Stimulated activated naive B cell treated with anti-CD40 and anti-IgM and Interleukin-4, amounts not matched to agents 10 μg/mL and 1 μg/mL and 100 μg/mL, for 72 hours (primary cell): ENCODE data around the gene NPR3.
A peak's percentile ranks its signal among the peaks of the same experiment; 100 is the strongest.

Experiments used
- ATAC-seq, 2 donors: fragments of 150-1000 bp; cut with Tn5 transposase; replicated peaks; 2 replicates each; pipeline ENCODE4 v1.10.0; 2021; ENCODE audit warnings: moderate library complexity in 1 of 2
- DNase-seq: peaks from one replicate; pipeline ENCODE4 v3.0.0; 2021
- H3K27ac Mint-ChIP-seq: one replicate; pipeline ENCODE4 v1.8.0; 2022; ENCODE audit warnings: mild to moderate bottlenecking, mixed read lengths
- H3K27me3 Mint-ChIP-seq, 2 donors: one replicate each; pipeline ENCODE4 v1.8.0; 2022; ENCODE audit warnings: mixed read lengths in 2 of 2
- H3K36me3 Mint-ChIP-seq, 2 donors: one replicate each; pipeline ENCODE4 v1.8.0; 2022; ENCODE audit warnings: mixed read lengths in 2 of 2, mild to moderate bottlenecking in 1 of 2
- H3K4me1 Mint-ChIP-seq, 2 donors: one replicate each; pipeline ENCODE4 v1.8.0; 2022; ENCODE audit warnings: mixed read lengths in 2 of 2, mild to moderate bottlenecking in 1 of 2
- H3K4me3 Mint-ChIP-seq, 2 donors: one replicate each; pipeline ENCODE4 v1.8.0; 2022; ENCODE audit warnings: mild to moderate bottlenecking in 2 of 2, mixed read lengths in 2 of 2, moderate library complexity in 1 of 2
- H3K9me3 Mint-ChIP-seq, 2 donors: one replicate each; pipeline ENCODE4 v1.8.0; 2022; ENCODE audit warnings: mixed read lengths in 2 of 2, mild to moderate bottlenecking in 1 of 2

NPR3 gene

GRCh38 chr5:32760091-32760509, 49.0 kb downstream of the NPR3 start:
- ATAC-seq: no peak

GRCh38 chr5:32765266-32765665, 54.1 kb downstream of the NPR3 start:
- Mint-ChIP-seq H3K36me3 (no peaks in the 10 kb centered on the region), H3K4me1 (no peaks in the 10 kb centered on the region), H3K27me3 (peaks cover 0 to 7% of the 10 kb centered on the region in 2 donors), H3K27ac (no peak overlapping the region), H3K9me3 (peaks cover 4% of the 10 kb centered on the region in 2 donors), H3K4me3 (no peak overlapping the region)
- no peak for ATAC-seq
- DNase-seq: no peak

More at GRCh38 chr5:32760091-32760509, 49.0 kb downstream of the NPR3 start:
- Mint-ChIP-seq H3K9me3 (peaks cover 4 to 15% of the 10 kb centered on the region in 2 donors), H3K4me3 (no peak overlapping the region), H3K4me1 (no peaks in the 10 kb centered on the region), H3K36me3 (peaks cover 0 to 2% of the 10 kb centered on the region in 2 donors), H3K27ac (no peak overlapping the region), H3K27me3 (peaks cover 0 to 3% of the 10 kb centered on the region in 2 donors)
- no peak for DNase-seq

DNA sequence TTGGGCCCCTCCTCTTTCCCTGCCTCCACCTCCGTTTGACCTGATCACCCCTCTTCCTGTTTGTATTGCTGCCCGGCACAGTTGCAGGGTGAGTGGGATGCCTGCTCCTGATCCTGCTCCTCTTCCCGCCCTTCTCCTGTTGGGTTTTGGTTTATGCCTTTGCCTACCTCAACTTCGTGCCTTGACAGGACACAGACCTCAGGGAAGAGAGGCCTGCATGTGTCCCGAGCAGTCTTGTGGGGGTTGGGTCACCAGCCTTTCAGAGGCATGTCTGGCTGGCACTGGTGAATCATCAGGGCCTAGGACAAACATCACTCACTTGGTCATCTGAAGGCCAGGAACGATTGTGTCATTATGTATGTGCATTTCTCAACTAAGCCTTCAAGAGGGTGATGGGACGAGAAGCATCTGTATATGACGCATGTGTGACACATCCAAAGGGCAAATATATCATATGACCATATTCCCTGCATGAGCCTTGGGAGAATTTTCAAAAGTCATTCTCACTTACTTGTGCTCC, 56.9 kb downstream of the NPR3 start:
- no peak for DNase-seq
- no peak overlapping the region for H3K4me3 Mint-ChIP-seq
- H3K27me3 Mint-ChIP-seq: peaks cover 0 to 4% of the 10 kb centered on the region in 2 donors

DNA sequence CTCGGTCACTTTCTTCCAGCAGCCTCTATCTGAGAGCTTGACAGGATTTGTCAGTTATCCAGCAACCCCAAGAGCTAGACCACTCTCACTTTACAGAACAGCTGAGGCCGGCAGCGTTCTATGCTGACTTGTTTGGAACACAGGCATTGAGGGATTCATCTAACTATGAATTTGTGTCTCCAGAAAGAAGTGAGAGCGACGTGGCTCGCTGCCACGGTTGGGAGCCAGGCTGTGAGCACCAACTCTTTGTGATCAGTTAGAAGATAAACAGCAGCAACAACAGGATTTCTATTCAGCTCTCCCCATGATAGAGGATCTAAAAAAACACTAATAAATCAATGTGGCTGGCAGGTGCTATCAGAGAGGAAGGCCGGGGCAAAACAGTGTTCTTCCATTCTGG, 58.6 kb downstream of the NPR3 start:
- no peak overlapping the region for H3K27ac Mint-ChIP-seq
- peaks cover 0 to 4% of the 10 kb centered on the region in 2 donors for H3K27me3 Mint-ChIP-seq
- ATAC-seq (no peak), DNase-seq (no peak)
- no peaks in the 10 kb centered on the region for H3K4me1 Mint-ChIP-seq
- no peaks in the 10 kb centered on the region for H3K9me3 Mint-ChIP-seq
- no peaks in the 10 kb centered on the region for H3K36me3 Mint-ChIP-seq
- H3K4me3 Mint-ChIP-seq: no peak overlapping the region

More for the DNA sequence above, 56.9 kb downstream of the NPR3 start:
- Mint-ChIP-seq H3K9me3 (peaks cover 0 to 4% of the 10 kb centered on the region in 2 donors), H3K27ac (no peak overlapping the region), H3K4me1 (no peaks in the 10 kb centered on the region), H3K36me3 (no peaks in the 10 kb centered on the region)
- ATAC-seq: no peak

- no peaks in the 10 kb centered on the region for H3K4me1 Mint-ChIP-seq
- no peak overlapping the region for H3K27ac Mint-ChIP-seq
- no peak overlapping the region for H3K4me3 Mint-ChIP-seq
- ATAC-seq (no peak), DNase-seq (no peak)
- no peaks in the 10 kb centered on the region for H3K36me3 Mint-ChIP-seq
- H3K9me3 Mint-ChIP-seq: no peaks in the 10 kb centered on the region
- H3K27me3 Mint-ChIP-seq: peaks cover 0 to 4% of the 10 kb centered on the region in 2 donors
Observed at GRCh38 chr5:32770444-32770843, 59.3 kb downstream of the NPR3 start.

GRCh38 chr5:32771037-32771436, 59.9 kb downstream of the NPR3 start:
- no peak for DNase-seq
- Mint-ChIP-seq H3K4me3 (no peak overlapping the region), H3K27me3 (peaks cover 0 to 4% of the 10 kb centered on the region in 2 donors), H3K9me3 (no peaks in the 10 kb centered on the region), H3K4me1 (no peaks in the 10 kb centered on the region), H3K27ac (no peak overlapping the region), H3K36me3 (no peaks in the 10 kb centered on the region)
- ATAC-seq: no peak

GRCh38 chr5:32773944-32774343, 62.8 kb downstream of the NPR3 start:
- Mint-ChIP-seq H3K27ac (no peak overlapping the region), H3K4me3 (no peak overlapping the region), H3K36me3 (no peaks in the 10 kb centered on the region), H3K27me3 (no peaks in the 10 kb centered on the region), H3K4me1 (no peaks in the 10 kb centered on the region), H3K9me3 (peaks cover 0 to 2% of the 10 kb centered on the region in 2 donors)
- ATAC-seq: no peak
- DNase-seq: no peak

DNA sequence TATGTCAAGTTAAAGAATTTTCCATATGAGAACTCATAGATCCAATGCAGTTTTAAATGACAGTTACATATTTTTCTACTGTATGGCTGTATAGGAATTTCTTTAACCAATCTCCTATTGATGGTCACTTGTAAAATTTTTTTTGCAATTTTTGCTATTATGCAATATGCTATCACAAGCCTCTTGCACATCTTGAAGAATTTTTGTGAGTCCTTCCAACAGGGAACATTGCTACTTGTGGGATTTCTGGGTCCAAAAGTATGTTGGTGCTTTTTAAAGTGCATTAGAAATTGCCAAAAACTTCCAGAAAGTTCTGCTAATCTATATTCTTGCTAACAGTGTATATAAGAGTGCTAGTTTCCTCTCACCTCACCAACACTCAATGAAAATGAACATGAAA, 65.1 kb downstream of the NPR3 start:
- ATAC-seq (no peak), DNase-seq (no peak)
- H3K27ac Mint-ChIP-seq: no peak overlapping the region
- H3K36me3 Mint-ChIP-seq: no peaks in the 10 kb centered on the region
- no peaks in the 10 kb centered on the region for H3K4me1 Mint-ChIP-seq
- no peak overlapping the region for H3K4me3 Mint-ChIP-seq
- H3K27me3 Mint-ChIP-seq: no peaks in the 10 kb centered on the region
- peaks cover 0 to 2% of the 10 kb centered on the region in 2 donors for H3K9me3 Mint-ChIP-seq

GRCh38 chr5:32777222-32777621, 66.1 kb downstream of the NPR3 start:
- DNase-seq: no peak
- Mint-ChIP-seq H3K27ac (no peak overlapping the region), H3K4me1 (no peaks in the 10 kb centered on the region), H3K9me3 (peaks cover 0 to 2% of the 10 kb centered on the region in 2 donors), H3K4me3 (no peak overlapping the region), H3K36me3 (no peaks in the 10 kb centered on the region), H3K27me3 (peaks cover 0 to 4% of the 10 kb centered on the region in 2 donors)
- no peak for ATAC-seq

GRCh38 chr5:32777733-32778132, 66.6 kb downstream of the NPR3 start:
- Mint-ChIP-seq H3K27ac (no peak overlapping the region), H3K9me3 (peaks cover 0 to 2% of the 10 kb centered on the region in 2 donors), H3K27me3 (peaks cover 0 to 4% of the 10 kb centered on the region in 2 donors), H3K36me3 (no peaks in the 10 kb centered on the region), H3K4me1 (no peaks in the 10 kb centered on the region), H3K4me3 (no peak overlapping the region)
- ATAC-seq (no peak), DNase-seq (no peak)

DNA sequence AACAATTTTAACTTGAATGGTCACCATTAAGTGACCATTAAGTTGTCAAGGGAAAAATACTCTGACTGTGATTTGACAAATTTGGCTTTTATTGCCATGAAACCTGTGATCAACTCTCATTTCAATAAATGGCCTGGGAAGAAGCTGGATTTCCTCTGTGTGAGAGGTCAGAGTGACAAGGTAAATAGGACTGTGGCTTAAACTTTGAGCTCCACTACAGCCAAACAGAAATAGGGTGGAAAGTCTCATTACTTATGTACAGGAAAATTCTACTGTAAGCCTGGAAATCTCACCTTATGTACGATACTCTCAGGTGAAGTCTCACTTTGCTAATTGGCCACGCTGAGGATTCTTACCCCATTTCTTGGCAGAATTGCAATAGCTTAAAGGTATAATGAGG, 67.3 kb downstream of the NPR3 start:
- Mint-ChIP-seq H3K9me3 (peaks cover 0 to 2% of the 10 kb centered on the region in 2 donors), H3K27ac (no peak overlapping the region), H3K4me3 (no peak overlapping the region), H3K4me1 (no peaks in the 10 kb centered on the region), H3K36me3 (no peaks in the 10 kb centered on the region), H3K27me3 (peaks cover 0 to 4% of the 10 kb centered on the region in 2 donors)
- no peak for DNase-seq
- no peak for ATAC-seq

- DNase-seq (no peak), ATAC-seq (no peak)
- H3K36me3 Mint-ChIP-seq: no peaks in the 10 kb centered on the region
- peaks cover 0 to 2% of the 10 kb centered on the region in 2 donors for H3K9me3 Mint-ChIP-seq
- H3K4me3 Mint-ChIP-seq: no peak overlapping the region
- peaks cover 0 to 4% of the 10 kb centered on the region in 2 donors for H3K27me3 Mint-ChIP-seq
- no peaks in the 10 kb centered on the region for H3K4me1 Mint-ChIP-seq
- H3K27ac Mint-ChIP-seq: no peak overlapping the region
Observed at GRCh38 chr5:32779754-32780415, 68.8 kb downstream of the NPR3 start.

DNA sequence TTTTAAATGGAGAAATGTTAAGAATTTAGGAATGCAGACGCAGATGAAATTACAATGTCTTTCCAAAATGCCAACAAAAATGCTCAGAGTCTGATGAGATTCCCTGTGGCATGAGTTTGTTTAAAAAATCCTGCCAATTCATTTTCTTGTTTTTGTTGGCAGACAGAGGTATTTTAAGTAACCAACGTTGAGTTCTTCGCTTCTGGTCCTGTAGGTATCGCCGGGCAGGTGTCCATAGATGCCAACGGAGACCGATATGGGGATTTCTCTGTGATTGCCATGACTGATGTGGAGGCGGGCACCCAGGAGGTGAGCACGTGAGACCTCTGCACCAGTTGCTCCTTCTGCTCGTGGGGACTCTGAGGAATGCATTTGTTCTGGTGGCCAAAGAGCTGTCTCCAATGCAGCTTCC, 69.4 kb downstream of the NPR3 start:
- Mint-ChIP-seq H3K27ac (no peak overlapping the region), H3K9me3 (peaks cover 0 to 2% of the 10 kb centered on the region in 2 donors), H3K4me1 (peaks cover 0 to under 1% of the 10 kb centered on the region in 2 donors), H3K27me3 (peaks cover 0 to 4% of the 10 kb centered on the region in 2 donors), H3K36me3 (no peaks in the 10 kb centered on the region), H3K4me3 (no peak overlapping the region)
- DNase-seq (no peak), ATAC-seq (no peak)

DNA sequence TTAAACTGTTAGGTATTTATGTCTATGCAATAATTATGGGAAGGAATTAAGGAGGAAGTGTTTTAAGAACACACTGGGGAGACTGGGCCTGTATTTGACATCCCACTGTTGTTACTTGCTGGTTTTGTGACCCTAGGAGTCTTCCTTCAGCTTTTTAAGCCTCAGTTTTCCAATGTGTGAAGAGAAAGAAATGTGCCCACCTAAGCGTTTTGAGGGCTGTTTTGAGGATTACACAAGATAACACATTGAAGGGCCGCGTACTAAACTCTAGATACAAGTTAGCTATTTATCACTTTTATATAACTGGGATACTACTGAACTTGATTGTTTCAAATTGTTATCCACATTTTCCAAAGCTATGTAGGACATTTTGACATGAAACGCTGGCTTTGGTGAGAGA, 72.5 kb downstream of the NPR3 start:
- ATAC-seq: no peak
- no peak overlapping the region for H3K4me3 Mint-ChIP-seq

GRCh38 chr5:32785611-32786254, 74.6 kb downstream of the NPR3 start:
- ATAC-seq (peak; percentile 76 to 77), DNase-seq (no peak)
- peaks cover 5 to 18% of the 10 kb centered on the region in 2 donors for H3K27me3 Mint-ChIP-seq
- H3K4me1 Mint-ChIP-seq: peaks cover 2 to 7% of the 10 kb centered on the region in 2 donors
- no peaks in the 10 kb centered on the region for H3K36me3 Mint-ChIP-seq
- no peak overlapping the region for H3K4me3 Mint-ChIP-seq
- H3K27ac Mint-ChIP-seq: no peak overlapping the region
- no peaks in the 10 kb centered on the region for H3K9me3 Mint-ChIP-seq

More for the DNA sequence above, 72.5 kb downstream of the NPR3 start:
- no peaks in the 10 kb centered on the region for H3K36me3 Mint-ChIP-seq
- H3K27ac Mint-ChIP-seq: no peak overlapping the region
- no peaks in the 10 kb centered on the region for H3K9me3 Mint-ChIP-seq
- DNase-seq: no peak
- H3K4me1 Mint-ChIP-seq: peaks cover 2 to 7% of the 10 kb centered on the region in 2 donors
- H3K27me3 Mint-ChIP-seq: peaks cover 0 to 18% of the 10 kb centered on the region in 2 donors
